Activated T-cell treated with anti-CD3 and anti-CD28 coated beads for 24 hours (primary cell): ENCODE measurements around the gene FAM163B.

Source experiments
- DNase-seq: peaks from one replicate; pipeline ENCODE4 v3.0.0-alpha.2; 2020; ENCODE audit warnings: low read depth

The FAM163B gene

GRCh38 chr9:133543772-133544467 is 65.3 kb downstream of the FAM163B start:
- no peak for DNase-seq

GRCh38 chr9:133542002-133542401 is 67.2 kb downstream of the FAM163B start:
- no peak for DNase-seq

GRCh38 chr9:133540698-133541025 is 68.5 kb downstream of the FAM163B start:
- no peak for DNase-seq

GRCh38 chr9:133539991-133540697 is 69.0 kb downstream of the FAM163B start:
- DNase-seq = no peak

- DNase-seq = no peak
These were observed 70.0 kb downstream of the FAM163B start for GRCh38 chr9:133538851-133539833.

- no peak for DNase-seq
These were observed 71.0 kb downstream of the FAM163B start for GRCh38 chr9:133538176-133538575.

- no peak for DNase-seq
These were observed 71.9 kb downstream of the FAM163B start for GRCh38 chr9:133537257-133537656.

- no peak for DNase-seq
These were observed 72.7 kb downstream of the FAM163B start for GRCh38 chr9:133536536-133536935.

- DNase-seq = no peak
These were observed 73.1 kb downstream of the FAM163B start for GRCh38 chr9:133536080-133536479.

- DNase-seq = no peak
These were observed 73.8 kb downstream of the FAM163B start for GRCh38 chr9:133535306-133535877.

GRCh38 chr9:133534346-133535291 is 74.6 kb downstream of the FAM163B start, which contains the start of gene ADAMTSL2:
Gene ADAMTSL2, plus strand, starts transcription at chr9:133534704. Its CDS starts 2,009 bp downstream, at chr9:133536713.
- peak; percentile 11 for DNase-seq

- no peak for DNase-seq
These were observed 75.3 kb downstream of the FAM163B start for GRCh38 chr9:133533857-133534256.

- DNase-seq = peak; percentile 53
These were observed 76.1 kb downstream of the FAM163B start for GRCh38 chr9:133532937-133533668.

GRCh38 chr9:133531293-133531692 is 77.9 kb downstream of the FAM163B start:
- DNase-seq = no peak

- DNase-seq = no peak
These were observed 79.3 kb downstream of the FAM163B start for GRCh38 chr9:133529874-133530273.

GRCh38 chr9:133529457-133529856 is 79.7 kb downstream of the FAM163B start:
- no peak for DNase-seq

- DNase-seq = no peak
These were observed 80.3 kb downstream of the FAM163B start for GRCh38 chr9:133528876-133529241.

- DNase-seq = no peak
These were observed 81.0 kb downstream of the FAM163B start for GRCh38 chr9:133528001-133528875.

GRCh38 chr9:133527444-133527920 is 81.7 kb downstream of the FAM163B start:
- no peak for DNase-seq
